Measurements from ENCODE around the gene CNTNAP2. TPM values are rescaled to one million over a fixed set of nuclear protein-coding genes. Genes with fewer than 3 reads are reported as not detected.

The CNTNAP2 gene
- total and polyA plus RNA-seq, 2 of the 13 experiments (the other 11 are each of a cell fraction or from before 2014, with no cell fraction given) = 0.40 to 0.42 TPM

DNA sequence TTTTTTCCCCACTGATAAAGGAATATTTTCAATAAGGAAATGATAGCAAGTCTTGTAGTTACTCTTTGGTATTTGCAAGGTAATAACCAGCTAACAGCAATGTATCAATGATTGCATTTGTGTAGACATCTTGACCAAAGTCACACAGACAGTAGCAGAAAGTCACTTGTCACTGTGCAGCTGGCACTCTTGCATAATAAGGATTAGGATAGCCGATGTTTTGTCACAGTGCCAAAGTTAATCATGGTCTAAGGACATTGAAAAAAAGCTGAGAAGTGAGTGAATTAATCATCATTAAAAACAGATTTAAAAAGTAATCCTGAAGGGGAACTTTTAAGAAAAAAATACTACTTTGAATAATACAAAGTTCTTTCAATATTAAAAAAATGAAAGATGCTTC lies 1639.7 kb downstream of the CNTNAP2 start:
- POLR2A ChIA-PET = no interaction called here
- WGBS (ENCODE audit: low lambda C conversion rate) = 4% methylated on average over 1 of the region's 1 CpG
- no TSS peak for BruUV-seq (replicated peaks)
- TF ChIP-seq, protein P1, sequence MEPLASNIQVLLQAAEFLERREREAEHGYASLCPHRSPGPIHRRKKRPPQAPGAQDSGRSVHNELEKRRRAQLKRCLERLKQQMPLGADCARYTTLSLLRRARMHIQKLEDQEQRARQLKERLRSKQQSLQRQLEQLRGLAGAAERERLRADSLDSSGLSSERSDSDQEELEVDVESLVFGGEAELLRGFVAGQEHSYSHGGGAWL (CRISPR knock-in tag; IDR thresholded peaks at IDR 0.05) = no peak
- TF ChIP-seq SNAPC2 (CRISPR knock-in tag; IDR thresholded peaks at IDR 0.05) = no peak
- no peak for TF ChIP-seq ZNF543 (CRISPR knock-in tag; IDR thresholded peaks at IDR 0.05)
- TF ChIP-seq, protein P2, sequence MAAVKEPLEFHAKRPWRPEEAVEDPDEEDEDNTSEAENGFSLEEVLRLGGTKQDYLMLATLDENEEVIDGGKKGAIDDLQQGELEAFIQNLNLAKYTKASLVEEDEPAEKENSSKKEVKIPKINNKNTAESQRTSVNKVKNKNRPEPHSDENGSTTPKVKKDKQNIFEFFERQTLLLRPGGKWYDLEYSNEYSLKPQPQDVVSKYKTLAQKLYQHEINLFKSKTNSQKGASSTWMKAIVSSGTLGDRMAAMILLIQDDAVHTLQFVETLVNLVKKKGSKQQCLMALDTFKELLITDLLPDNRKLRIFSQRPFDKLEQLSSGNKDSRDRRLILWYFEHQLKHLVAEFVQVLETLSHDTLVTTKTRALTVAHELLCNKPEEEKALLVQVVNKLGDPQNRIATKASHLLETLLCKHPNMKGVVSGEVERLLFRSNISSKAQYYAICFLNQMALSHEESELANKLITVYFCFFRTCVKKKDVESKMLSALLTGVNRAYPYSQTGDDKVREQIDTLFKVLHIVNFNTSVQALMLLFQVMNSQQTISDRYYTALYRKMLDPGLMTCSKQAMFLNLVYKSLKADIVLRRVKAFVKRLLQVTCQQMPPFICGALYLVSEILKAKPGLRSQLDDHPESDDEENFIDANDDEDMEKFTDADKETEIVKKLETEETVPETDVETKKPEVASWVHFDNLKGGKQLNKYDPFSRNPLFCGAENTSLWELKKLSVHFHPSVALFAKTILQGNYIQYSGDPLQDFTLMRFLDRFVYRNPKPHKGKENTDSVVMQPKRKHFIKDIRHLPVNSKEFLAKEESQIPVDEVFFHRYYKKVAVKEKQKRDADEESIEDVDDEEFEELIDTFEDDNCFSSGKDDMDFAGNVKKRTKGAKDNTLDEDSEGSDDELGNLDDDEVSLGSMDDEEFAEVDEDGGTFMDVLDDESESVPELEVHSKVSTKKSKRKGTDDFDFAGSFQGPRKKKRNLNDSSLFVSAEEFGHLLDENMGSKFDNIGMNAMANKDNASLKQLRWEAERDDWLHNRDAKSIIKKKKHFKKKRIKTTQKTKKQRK (IDR thresholded peaks at IDR 0.05; ENCODE audit: low read length) = no peak
- TF ChIP-seq NR1H2 (CRISPR knock-in tag; IDR thresholded peaks at IDR 0.05; ENCODE audit: borderline replicate concordance, low read depth) = no peak
- Histone ChIP-seq H3K4me3 (replicated peaks in 1 of 3; ENCODE audit: insufficient read depth in 1 of 3, low read depth in 2 of 3, low read length in 3 of 3) (no peak overlapping the region), H3K27ac (ENCODE audit: extremely low read length, insufficient read depth, low read length) (no peak overlapping the region), H3K4me1 (ENCODE audit: insufficient read depth, low read length) (no peaks in the 10 kb centered on the region), H3K4me2 (ENCODE audit: low read depth, low read length) (no peak overlapping the region), H3K36me3 (replicated peaks in 1 of 2; ENCODE audit: control insufficient read depth in 1 of 2, insufficient read depth in 2 of 2, low read length in 2 of 2) (no peaks in the 10 kb centered on the region), H4K20me1 (ENCODE audit: insufficient read depth, low read length) (no peaks in the 10 kb centered on the region), H3K9me3 (ENCODE audit: low read length) (no peaks in the 10 kb centered on the region; the same call in 1 of the 2 replicates), H3K27me3 (ENCODE audit: control insufficient read depth in 1 of 2, insufficient read depth in 2 of 2, low read length in 2 of 2) (no peaks in the 10 kb centered on the region), H2AFZ (ENCODE audit: low read length) (no peak overlapping the region), H3K79me2 (ENCODE audit: insufficient read depth, low read length) (no peaks in the 10 kb centered on the region), H3K9ac (ENCODE audit: insufficient read depth, low read depth, low read length) (no peak overlapping the region)
- FAIRE-seq (no peak), ATAC-seq (no peak), DNase-seq (ENCODE audit: low spot score) (no peak)
- CTCF ChIA-PET (ENCODE audit: low intra/inter-chr PET ratio, low total read pairs) = no interaction called here
- intact Hi-C loops (cut with micrococcal nuclease; ENCODE audit: unreplicated experiment) (no loop called here), in situ Hi-C loops (cut with HindIII; ENCODE audit: extremely low pct_ligation_motif_present, low pct_unique_long_range_greater_than_20kb) (no loop called here)
